Skin epidermis (tissue), 12 donors: ENCODE measurements around the gene SLC29A1.
A peak's percentile ranks its signal among the peaks of the same experiment; 100 is the strongest.

Experiments used
- H3K27ac ChIP-seq, 21 experiments: fragments of 200-600 bp; sonication (generic) in 11 of 21; one replicate each; pipeline ENCODE4 v1.5.0; 2020; ENCODE audit warnings: mild to moderate bottlenecking in 3 of 21, inconsistent platforms in 2 of 21, moderate library complexity in 2 of 21
- H3K4me3 ChIP-seq, 7 experiments: fragments of 200-600 bp; sonication (generic) in 2 of 7; one replicate each; pipeline ENCODE4 v1.5.0; 2020; ENCODE audit warnings: inconsistent platforms in 2 of 7, mild to moderate bottlenecking in 2 of 7, moderate library complexity in 1 of 7

Gene SLC29A1

GRCh38 chr6:44249082-44249748, 25.8 kb downstream of the SLC29A1 start:
- H3K4me3 ChIP-seq = peak overlapping the region in 3 of 7 experiments; percentile 87 to 99 (median 91)

GRCh38 chr6:44250067-44250717, 26.8 kb downstream of the SLC29A1 start:
- H3K4me3 ChIP-seq = no peak overlapping the region
- H3K27ac ChIP-seq = no peak overlapping the region

More at GRCh38 chr6:44249082-44249748, 25.8 kb downstream of the SLC29A1 start:
- H3K27ac ChIP-seq = no peak overlapping the region

- no peak overlapping the region for H3K27ac ChIP-seq
- H3K4me3 ChIP-seq = no peak overlapping the region
These were observed 27.3 kb downstream of the SLC29A1 start for GRCh38 chr6:44250718-44251123.

- no peak overlapping the region for H3K4me3 ChIP-seq
These were observed 28.5 kb downstream of the SLC29A1 start for GRCh38 chr6:44251576-44252524.

DNA sequence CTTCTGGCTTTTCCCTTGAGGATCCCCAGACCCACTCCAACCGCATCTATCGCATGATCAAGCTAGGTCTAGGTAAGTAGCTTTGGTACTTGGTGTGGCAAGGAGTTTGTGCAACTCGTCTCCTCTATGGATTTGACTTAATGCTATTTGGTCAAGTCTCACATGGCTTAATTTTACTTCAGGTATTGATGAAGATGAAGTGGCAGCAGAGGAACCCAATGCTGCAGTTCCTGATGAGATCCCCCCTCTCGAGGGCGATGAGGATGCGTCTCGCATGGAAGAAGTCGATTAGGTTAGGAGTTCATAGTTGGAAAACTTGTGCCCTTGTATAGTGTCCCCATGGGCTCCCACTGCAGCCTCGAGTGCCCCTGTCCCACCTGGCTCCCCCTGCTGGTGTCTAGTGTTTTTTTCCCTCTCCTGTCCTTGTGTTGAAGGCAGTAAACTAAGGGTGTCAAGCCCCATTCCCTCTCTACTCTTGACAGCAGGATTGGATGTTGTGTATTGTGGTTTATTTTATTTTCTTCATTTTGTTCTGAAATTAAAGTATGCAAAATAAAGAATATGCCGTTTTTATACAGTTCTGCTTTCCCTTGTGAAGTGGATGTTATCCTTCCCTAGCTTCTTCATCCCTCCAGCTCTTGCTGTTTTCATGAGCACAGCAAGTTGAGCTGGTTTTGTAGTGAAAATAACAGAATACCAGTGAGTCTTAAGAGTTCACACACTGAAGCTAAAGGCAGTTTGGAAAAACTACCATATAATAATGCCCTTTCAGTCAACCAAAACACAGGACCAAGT, 30.1 kb downstream of the SLC29A1 start:
- no peak overlapping the region for H3K27ac ChIP-seq

More at GRCh38 chr6:44251576-44252524, 28.5 kb downstream of the SLC29A1 start:
- no peak overlapping the region for H3K27ac ChIP-seq

GRCh38 chr6:44254191-44255104, 31.1 kb downstream of the SLC29A1 start:
- H3K27ac ChIP-seq = no peak overlapping the region

More for the DNA sequence above, 30.1 kb downstream of the SLC29A1 start:
- no peak overlapping the region for H3K4me3 ChIP-seq

DNA sequence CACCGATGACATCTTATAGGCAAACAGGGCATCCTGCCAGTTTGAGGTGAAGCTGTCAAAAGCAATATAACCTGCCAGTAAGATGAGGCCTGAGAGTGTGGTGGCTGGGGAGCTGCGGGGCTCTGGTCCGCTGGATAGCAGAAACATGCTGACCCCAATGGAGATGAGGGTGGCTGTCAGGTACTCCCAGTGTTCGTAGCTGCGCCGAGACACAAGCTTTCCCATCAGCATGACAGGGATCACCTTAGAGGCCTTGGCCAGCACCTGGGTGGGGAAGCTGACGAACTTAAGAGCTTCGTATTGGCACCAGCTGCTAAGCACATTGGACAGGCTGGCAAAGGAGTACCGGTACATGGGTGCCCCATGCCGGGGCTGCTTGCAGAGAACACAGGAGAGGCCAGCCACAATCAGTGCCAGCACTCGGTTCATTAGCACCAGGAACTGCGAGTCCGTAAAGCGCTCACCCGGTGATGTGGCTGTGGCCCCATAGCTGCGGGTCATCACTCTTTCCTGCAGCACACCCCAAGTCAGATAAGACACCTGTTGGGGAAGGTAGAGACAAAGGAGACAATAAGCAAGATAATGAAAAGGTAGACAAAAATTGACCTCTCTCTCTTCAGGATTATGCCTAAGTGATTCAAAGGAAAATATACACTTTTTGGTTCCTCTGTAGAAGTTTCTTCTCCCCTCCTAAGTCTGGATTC, 31.9 kb downstream of the SLC29A1 start:
- no peak overlapping the region for H3K4me3 ChIP-seq
- H3K27ac ChIP-seq = peak overlapping the region in 1 of 21 experiments; percentile 72

More at GRCh38 chr6:44254191-44255104, 31.1 kb downstream of the SLC29A1 start:
- no peak overlapping the region for H3K4me3 ChIP-seq

DNA sequence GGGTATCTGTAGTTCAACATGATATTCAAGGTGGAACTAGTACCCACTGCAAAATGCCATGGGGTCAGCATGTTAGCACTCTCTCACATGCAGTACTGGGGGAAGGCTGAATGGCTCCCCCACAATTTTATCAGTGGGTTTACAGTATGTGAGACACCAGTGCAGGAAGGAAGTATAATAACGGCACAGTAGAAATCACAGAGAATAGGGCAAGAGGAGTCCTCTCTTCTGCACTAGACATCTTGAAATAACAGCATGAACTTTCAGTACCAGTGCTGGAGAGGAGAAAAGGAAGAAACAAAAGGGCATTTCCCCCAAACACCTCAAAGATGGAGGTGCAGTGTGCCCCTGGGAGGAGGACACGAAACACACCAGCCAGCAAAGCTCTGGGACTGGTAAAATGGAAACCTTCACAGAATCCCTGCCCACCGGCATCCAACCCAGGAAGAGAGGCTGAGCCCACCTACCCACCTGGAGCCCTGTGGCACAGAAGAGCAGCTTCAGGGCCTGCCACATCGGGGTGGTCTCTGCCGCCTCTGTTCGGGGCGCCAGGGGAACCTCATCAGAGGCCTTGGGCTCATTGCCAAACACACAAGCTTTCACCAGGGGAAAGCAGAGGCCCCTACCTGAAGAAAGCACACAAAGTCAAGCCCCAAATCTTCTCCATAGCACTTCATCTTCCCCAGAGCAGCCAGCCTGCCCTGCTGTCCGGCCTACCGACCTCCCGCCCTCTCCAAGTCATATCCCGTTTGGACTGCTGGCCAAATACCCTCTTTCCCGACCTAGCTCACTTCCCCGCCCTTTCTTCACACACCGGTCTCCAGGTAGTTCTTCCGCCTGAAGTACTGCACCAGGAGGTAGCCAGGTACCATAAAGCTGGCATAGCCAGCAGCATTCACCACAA, 32.7 kb downstream of the SLC29A1 start:
- H3K4me3 ChIP-seq = peak overlapping the region; percentile 65 to 96 (median 76)
- peak overlapping the region in 19 of 21 experiments; percentile 72 to 96 (median 90) for H3K27ac ChIP-seq

- peak overlapping the region; percentile 65 to 96 (median 76) for H3K4me3 ChIP-seq
- H3K27ac ChIP-seq = peak overlapping the region in 20 of 21 experiments; percentile 72 to 96 (median 90)
These were observed 33.3 kb downstream of the SLC29A1 start for GRCh38 chr6:44256775-44257024.

DNA sequence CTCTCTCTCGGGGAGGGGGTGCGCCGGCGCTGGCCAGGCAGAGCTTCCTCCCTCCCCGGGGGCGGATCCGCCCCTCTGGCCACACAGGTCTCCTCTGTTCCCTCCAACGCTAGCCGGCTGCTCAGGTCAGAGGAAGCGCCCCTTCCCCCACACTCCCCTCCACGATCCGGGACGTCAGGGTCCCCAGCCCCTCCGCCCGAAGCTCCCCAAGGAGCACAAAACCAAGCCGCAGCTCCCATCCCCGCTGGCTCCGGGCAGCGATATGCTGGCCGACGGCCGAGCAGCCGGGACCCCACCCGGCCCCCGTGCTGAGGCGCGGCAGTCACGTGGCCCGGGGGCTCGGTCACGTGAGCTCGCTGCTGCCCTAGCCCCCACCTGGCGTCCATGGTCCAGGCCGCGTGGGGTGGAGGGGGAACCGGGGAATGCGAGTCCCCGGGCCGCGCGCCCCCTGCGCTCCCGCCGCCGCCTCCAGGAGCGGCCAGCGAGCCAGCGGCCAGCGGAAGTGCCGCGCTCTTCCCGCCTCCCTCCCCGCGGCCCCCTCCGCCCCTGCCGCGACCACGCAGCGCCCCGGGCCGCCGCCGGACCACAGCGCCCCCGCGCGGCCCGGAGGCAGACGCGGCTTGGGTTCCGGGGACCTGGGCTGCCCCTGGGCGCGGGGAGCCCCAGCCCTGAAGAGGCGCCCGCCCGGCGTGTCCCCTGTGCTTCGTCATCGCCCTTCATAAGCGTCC, 33.8 kb downstream of the SLC29A1 start, which contains the start of gene SLC35B2:
Gene SLC35B2 (minus strand): TSS at position 504 of the 728 bp plus-strand sequence. CDS start 118 bp downstream, at position 386.
- peak within 1 kb of the TSS; percentile 62 to 96 (median 90) for H3K27ac ChIP-seq
- peak within 1 kb of the TSS; percentile 65 to 96 (median 76) for H3K4me3 ChIP-seq

DNA sequence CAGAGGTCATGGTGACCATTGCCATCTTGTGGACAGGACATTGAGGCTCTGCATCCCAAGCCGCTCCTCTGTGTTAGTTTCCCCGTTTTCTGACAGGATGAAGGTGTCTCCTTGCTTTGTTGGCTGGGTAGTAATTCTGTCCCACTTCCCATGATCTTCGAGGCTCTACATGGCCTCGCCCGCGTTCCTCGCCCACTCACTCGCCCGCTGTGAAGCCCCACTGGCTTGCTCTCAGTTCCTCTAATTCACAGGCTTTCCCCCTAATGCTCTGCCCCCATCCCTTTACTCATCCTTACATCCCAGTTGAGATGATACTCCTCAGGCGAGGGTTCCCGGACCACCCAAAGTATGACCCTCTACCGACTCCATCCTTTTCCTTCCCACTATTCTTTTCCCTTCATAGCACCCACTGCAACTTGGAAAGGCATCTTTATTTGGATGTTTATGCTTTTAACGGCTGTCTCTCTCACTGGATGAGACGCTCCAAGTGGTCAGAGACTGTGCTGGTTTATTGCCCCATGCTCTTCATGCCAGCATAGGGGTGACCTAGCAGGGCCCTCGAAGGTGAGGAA, 34.4 kb downstream of the SLC29A1 start:
- Histone ChIP-seq H3K27ac (peak overlapping the region; percentile 61 to 96 (median 90)), H3K4me3 (peak overlapping the region in 6 of 7 experiments; percentile 65 to 93 (median 74))

DNA sequence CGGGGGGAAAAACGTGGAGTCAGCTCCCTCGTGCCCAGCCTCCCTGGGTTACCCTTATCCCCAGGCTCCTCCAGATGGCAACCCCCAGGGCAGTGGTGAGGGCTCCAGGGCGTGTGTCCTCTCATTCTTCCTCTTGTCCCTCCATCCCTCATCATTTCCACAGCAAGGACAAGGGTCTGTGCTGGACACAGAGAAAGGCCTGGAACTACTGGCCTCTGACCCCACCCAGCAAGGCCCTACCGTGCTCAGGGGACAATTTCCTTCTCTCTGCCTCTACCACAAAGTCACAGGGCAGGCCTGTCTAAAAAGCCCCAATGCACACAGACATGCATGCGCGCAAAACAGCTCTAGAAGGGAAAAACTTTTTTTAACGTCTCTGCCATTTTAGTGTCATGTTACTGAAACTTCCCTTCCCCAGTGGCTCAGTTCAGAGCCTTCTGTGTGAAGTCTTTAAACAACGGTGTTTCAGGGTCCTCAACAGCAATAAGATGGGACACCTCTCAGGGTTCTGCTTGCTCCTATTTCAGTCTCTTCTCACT, 35.0 kb downstream of the SLC29A1 start:
- Histone ChIP-seq H3K27ac (peak overlapping the region in 8 of 21 experiments; percentile 72 to 96 (median 91)), H3K4me3 (no peak overlapping the region)

- Histone ChIP-seq H3K27ac (no peak overlapping the region), H3K4me3 (no peak overlapping the region)
These were observed 35.5 kb downstream of the SLC29A1 start for GRCh38 chr6:44258921-44259320.

- peak overlapping the region in 1 of 21 experiments; percentile 9 for H3K27ac ChIP-seq
- no peak overlapping the region for H3K4me3 ChIP-seq
These were observed 36.6 kb downstream of the SLC29A1 start for GRCh38 chr6:44260011-44260410.
